HCT116 (cell line): ENCODE measurements around the gene DUS3L. TPM values are rescaled to one million over a fixed set of nuclear protein-coding genes. Genes with fewer than 3 reads are reported as not detected.
A peak's percentile ranks its signal among the peaks of the same experiment; 100 is the strongest.
"Not testable (repeated sequence)": the region's sequence is repeated elsewhere in the genome, so short reads cannot be mapped to it uniquely, and the experiment has no call there.

Experiments
- ATAC-seq: fragments of 200-7000 bp; cut with Tn5 transposase; 2 replicates; pipeline ENCODE4 v1.9.1; 2020; ENCODE audit warnings: mild to moderate bottlenecking, moderate library complexity
- BruUV-seq: library from RNA; stranded (reverse); fragments of 400-500 nt; replicated peaks from 2 replicates; lab custom pipeline; 2021; lab: Mats Ljungman, UMichigan
- CTCF ChIA-PET: fragments of 300-600 bp; sonication (Branson Sonifier 250); formaldehyde crosslinking; loops from one replicate; lab custom pipeline; 2021; ENCODE audit warnings: antibody characterized with exemption; lab: Charles Lee
- POLR2A ChIA-PET: fragments of 300-600, 350-600 bp; sonication (Branson Sonifier 250); formaldehyde crosslinking; loops from one replicate; lab custom pipeline; 2021; ENCODE audit warnings: antibody characterized with exemption; lab: Charles Lee
- RAD21 ChIA-PET, 2 experiments: fragments of 300-600 bp; sonication (Branson Sonifier 250); formaldehyde crosslinking; loops; one replicate each; lab custom pipeline; 2023; ENCODE audit warnings: low total read pairs in 2 of 2; ENCODE audit not compliant: uncharacterized antibody in 2 of 2, unreplicated experiment in 2 of 2, low non-redundant PET in 1 of 2; lab: Charles Lee
- DNase-seq: peaks from one replicate; pipeline ENCODE4 v3.0.0-alpha.2; 2010; ENCODE audit warnings: low read depth, low spot score
- H2AFZ ChIP-seq: fragments of 200-600 bp; shearing (Covaris generic), sonication (generic); 2 replicates; pipeline ENCODE4 v1.6.1; 2017; ENCODE audit warnings: low read depth, mixed run types, mixed read lengths, antibody characterized with exemption, low read length; ENCODE audit not compliant: poor library complexity, severe bottlenecking
- H3K27ac ChIP-seq: 2 replicates; pipeline ENCODE4 v1.5.1; 2012; ENCODE audit warnings: low read depth, low read length
- H3K27me3 ChIP-seq: fragments of 200-600 bp; sonication (generic); 2 replicates; pipeline ENCODE4 v1.6.1; 2016; ENCODE audit warnings: mixed run types, low read length, mixed read lengths; ENCODE audit not compliant: insufficient read depth
- H3K36me3 ChIP-seq, 2 experiments: fragments of 200-500 bp in 1 of 2; fragments of 200-600 bp in 1 of 2; sonication (Bioruptor generic) in 1 of 2; sonication (generic) in 1 of 2; 2 replicates each; pipeline versions ENCODE4 v1.5.1 to v1.6.1; 2014 to 2016; ENCODE audit warnings: low read length in 2 of 2, inconsistent platforms in 1 of 2, mixed read lengths in 1 of 2, mixed run types in 1 of 2; ENCODE audit not compliant: insufficient read depth in 2 of 2, control insufficient read depth in 1 of 2
- H3K4me1 ChIP-seq, 2 experiments: fragments of 200-600 bp in 1 of 2; sonication (generic) in 1 of 2; 2 replicates each; pipeline versions ENCODE4 v1.5.1 to v1.6.1; 2012 to 2017; ENCODE audit warnings: low read length in 2 of 2, inconsistent platforms in 1 of 2, mild to moderate bottlenecking in 1 of 2, mixed read lengths in 1 of 2, mixed run types in 1 of 2, moderate library complexity in 1 of 2; ENCODE audit not compliant: insufficient read depth in 2 of 2, control insufficient read depth in 1 of 2
- H3K4me2 ChIP-seq: fragments of 200-600 bp; sonication (generic); 2 replicates; pipeline ENCODE4 v1.6.1; 2017; ENCODE audit warnings: mixed run types, low read length, mixed read lengths
- H3K4me3 ChIP-seq, 2 experiments: fragments of 200-600 bp in 1 of 2; sonication (generic) in 1 of 2; replicated peaks in 1 of 2; 2 replicates each; pipeline ENCODE4 v1.5.1; 2011 to 2016; ENCODE audit warnings: low read length in 2 of 2, control low read depth in 1 of 2, low read depth in 1 of 2, mild to moderate bottlenecking in 1 of 2, mixed read lengths in 1 of 2, mixed run types in 1 of 2
- H3K79me2 ChIP-seq: fragments of 200-600 bp; sonication (generic); 2 replicates; pipeline ENCODE4 v1.6.1; 2017; ENCODE audit warnings: mild to moderate bottlenecking, mixed run types, low read length, moderate library complexity, mixed read lengths; ENCODE audit not compliant: insufficient read depth
- H3K9ac ChIP-seq: fragments of 200-600 bp; sonication (generic); 2 replicates; pipeline ENCODE4 v1.6.1; 2016; ENCODE audit warnings: low read length, mixed read lengths
- H3K9me2 ChIP-seq: fragments of 200-600 bp; sonication (generic), shearing (Covaris generic); 2 replicates; pipeline ENCODE4 v1.6.1; 2017; ENCODE audit warnings: mixed run types, mild to moderate bottlenecking, moderate library complexity; ENCODE audit not compliant: insufficient read depth
- H3K9me3 ChIP-seq, 2 experiments: fragments of 200-500 bp in 1 of 2; fragments of 200-600 bp in 1 of 2; sonication (Bioruptor generic) in 1 of 2; sonication (generic) in 1 of 2; 2 replicates each; pipeline ENCODE4 v1.6.1; 2014 to 2017; ENCODE audit warnings: low read length in 2 of 2, mixed read lengths in 2 of 2, inconsistent platforms in 1 of 2, low read depth in 1 of 2, mild to moderate bottlenecking in 1 of 2, mixed run types in 1 of 2, moderate library complexity in 1 of 2; ENCODE audit not compliant: control insufficient read depth in 1 of 2, insufficient read depth in 1 of 2
- H4K20me1 ChIP-seq: fragments of 200-600 bp; sonication (generic), shearing (Covaris generic); 2 replicates; pipeline ENCODE4 v1.6.1; 2017; ENCODE audit warnings: mixed run types, mild to moderate bottlenecking, moderate library complexity; ENCODE audit not compliant: insufficient read depth
- ATF3 ChIP-seq: IDR thresholded peaks from 2 replicates; pipeline ENCODE4 v1.6.1; 2012
- CBX3 ChIP-seq: IDR thresholded peaks from 2 replicates; pipeline ENCODE4 v1.6.1; 2012; ENCODE audit warnings: low read depth
- CEBPB ChIP-seq: IDR thresholded peaks from 2 replicates; pipeline ENCODE4 v1.6.1; 2012; ENCODE audit warnings: low read depth
- EGR1 ChIP-seq: IDR thresholded peaks from 2 replicates; pipeline ENCODE4 v1.6.1; 2012; ENCODE audit warnings: low read depth
- ELF1 ChIP-seq: IDR thresholded peaks from 2 replicates; pipeline ENCODE4 v1.6.1; 2012; ENCODE audit warnings: low read depth, borderline replicate concordance
- EZH2 ChIP-seq: fragments of 200-600 bp; sonication (generic); IDR thresholded peaks from 2 replicates; pipeline ENCODE4 v1.6.1; 2017; ENCODE audit warnings: antibody characterized with exemption, mixed run types
- JUND ChIP-seq: IDR thresholded peaks from 2 replicates; pipeline ENCODE4 v1.6.1; 2012
- POLR2AphosphoS5 ChIP-seq: IDR thresholded peaks from 2 replicates; pipeline ENCODE4 v1.6.1; 2011; ENCODE audit warnings: mild to moderate bottlenecking, low read depth, low read length, moderate library complexity
- RAD21 ChIP-seq: IDR thresholded peaks from 2 replicates; pipeline ENCODE4 v1.6.1; 2012; ENCODE audit warnings: low read depth, mild to moderate bottlenecking
- ZBTB33 ChIP-seq: IDR thresholded peaks from 2 replicates; pipeline ENCODE4 v1.6.1; 2011; ENCODE audit warnings: mild to moderate bottlenecking, low read length, moderate library complexity; ENCODE audit not compliant: insufficient replicate concordance; ENCODE audit errors: extremely low read depth
- ZFX ChIP-seq: fragments of 450-650 bp; IDR thresholded peaks from 2 replicates; pipeline ENCODE4 v1.6.1; 2017
- ZNF274 ChIP-seq: fragments of 200-500 bp; sonication (Bioruptor generic); IDR thresholded peaks from 2 replicates; pipeline ENCODE4 v1.6.1; 2014; ENCODE audit warnings: mild to moderate bottlenecking, low read depth, low read length, inconsistent platforms
- intact Hi-C: fragments of 100-400 bp; cut with micrococcal nuclease; formaldehyde crosslinking; loops from 2 replicates; pipeline ENCODE4 v1.10.0; 2022
- total RNA-seq: library from RNA; stranded (reverse); gene quantifications from one replicate; pipeline ENCODE4 v1.2.1, GENCODE V29; 2021; ENCODE audit not compliant: unreplicated experiment
- TF ChIP-seq, protein P1 (sequence below): IDR thresholded peaks from 2 replicates; pipeline ENCODE4 v1.6.1; 2012; ENCODE audit warnings: low read depth
- TF ChIP-seq, protein P2 (sequence below): IDR thresholded peaks from 2 replicates; pipeline ENCODE4 v1.6.1; 2012

Gene DUS3L
- total RNA-seq, 1 experiment from 2014 or later, result 78.1 TPM

- no peaks in the 10 kb centered on the region for H4K20me1 ChIP-seq
- ChIA-PET CTCF (interaction anchor here (1.1 kb wide), 1 partner anchor 22 kb away, joined by 4 read pairs; no protein-coding TSS in a partner anchor), POLR2A (no interaction called here), RAD21 (no interaction called here)
- intact Hi-C loops, result no loop called here
- no TSS peak for BruUV-seq
- H3K9me3 ChIP-seq, result no peaks in the 10 kb centered on the region
- no peak overlapping the region for H3K27ac ChIP-seq
- no peaks in the 10 kb centered on the region for H3K9me2 ChIP-seq
- peaks cover 19 to 30% of the 10 kb centered on the region in 2 experiments; a peak in 3 of 4 replicates for H3K36me3 ChIP-seq
- H3K27me3 ChIP-seq, result no peaks in the 10 kb centered on the region
- H3K4me2 ChIP-seq, result no peak overlapping the region
- H3K4me3 ChIP-seq, result no peak overlapping the region
- TF ChIP-seq RAD21 (no peak), POLR2AphosphoS5 (no peak; the same call in 1 of the 2 replicates), EGR1 (no peak), CEBPB (no peak), CBX3 (no peak), ELF1 (no peak), ZBTB33 (no peak), JUND (no peak), ZFX (no peak), ZNF274 (no peak), ATF3 (no peak), EZH2 (no peak)
- TF ChIP-seq, protein P1, sequence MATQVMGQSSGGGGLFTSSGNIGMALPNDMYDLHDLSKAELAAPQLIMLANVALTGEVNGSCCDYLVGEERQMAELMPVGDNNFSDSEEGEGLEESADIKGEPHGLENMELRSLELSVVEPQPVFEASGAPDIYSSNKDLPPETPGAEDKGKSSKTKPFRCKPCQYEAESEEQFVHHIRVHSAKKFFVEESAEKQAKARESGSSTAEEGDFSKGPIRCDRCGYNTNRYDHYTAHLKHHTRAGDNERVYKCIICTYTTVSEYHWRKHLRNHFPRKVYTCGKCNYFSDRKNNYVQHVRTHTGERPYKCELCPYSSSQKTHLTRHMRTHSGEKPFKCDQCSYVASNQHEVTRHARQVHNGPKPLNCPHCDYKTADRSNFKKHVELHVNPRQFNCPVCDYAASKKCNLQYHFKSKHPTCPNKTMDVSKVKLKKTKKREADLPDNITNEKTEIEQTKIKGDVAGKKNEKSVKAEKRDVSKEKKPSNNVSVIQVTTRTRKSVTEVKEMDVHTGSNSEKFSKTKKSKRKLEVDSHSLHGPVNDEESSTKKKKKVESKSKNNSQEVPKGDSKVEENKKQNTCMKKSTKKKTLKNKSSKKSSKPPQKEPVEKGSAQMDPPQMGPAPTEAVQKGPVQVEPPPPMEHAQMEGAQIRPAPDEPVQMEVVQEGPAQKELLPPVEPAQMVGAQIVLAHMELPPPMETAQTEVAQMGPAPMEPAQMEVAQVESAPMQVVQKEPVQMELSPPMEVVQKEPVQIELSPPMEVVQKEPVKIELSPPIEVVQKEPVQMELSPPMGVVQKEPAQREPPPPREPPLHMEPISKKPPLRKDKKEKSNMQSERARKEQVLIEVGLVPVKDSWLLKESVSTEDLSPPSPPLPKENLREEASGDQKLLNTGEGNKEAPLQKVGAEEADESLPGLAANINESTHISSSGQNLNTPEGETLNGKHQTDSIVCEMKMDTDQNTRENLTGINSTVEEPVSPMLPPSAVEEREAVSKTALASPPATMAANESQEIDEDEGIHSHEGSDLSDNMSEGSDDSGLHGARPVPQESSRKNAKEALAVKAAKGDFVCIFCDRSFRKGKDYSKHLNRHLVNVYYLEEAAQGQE, result no peak
- TF ChIP-seq, protein P2, sequence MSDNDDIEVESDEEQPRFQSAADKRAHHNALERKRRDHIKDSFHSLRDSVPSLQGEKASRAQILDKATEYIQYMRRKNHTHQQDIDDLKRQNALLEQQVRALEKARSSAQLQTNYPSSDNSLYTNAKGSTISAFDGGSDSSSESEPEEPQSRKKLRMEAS, result no peak
- DNase-seq, result no peak
- H3K9ac ChIP-seq, result no peak overlapping the region
- H2AFZ ChIP-seq, result no peak overlapping the region
- H3K4me1 ChIP-seq, result no peaks in the 10 kb centered on the region
- peak; percentile 19; the same call in 1 of the 2 replicates for ATAC-seq
- peaks cover 3% of the 10 kb centered on the region; the same call in 1 of the 2 replicates for H3K79me2 ChIP-seq
Measured at GRCh38 chr19:5782322-5782721, 8.6 kb downstream of the DUS3L start.

DNA sequence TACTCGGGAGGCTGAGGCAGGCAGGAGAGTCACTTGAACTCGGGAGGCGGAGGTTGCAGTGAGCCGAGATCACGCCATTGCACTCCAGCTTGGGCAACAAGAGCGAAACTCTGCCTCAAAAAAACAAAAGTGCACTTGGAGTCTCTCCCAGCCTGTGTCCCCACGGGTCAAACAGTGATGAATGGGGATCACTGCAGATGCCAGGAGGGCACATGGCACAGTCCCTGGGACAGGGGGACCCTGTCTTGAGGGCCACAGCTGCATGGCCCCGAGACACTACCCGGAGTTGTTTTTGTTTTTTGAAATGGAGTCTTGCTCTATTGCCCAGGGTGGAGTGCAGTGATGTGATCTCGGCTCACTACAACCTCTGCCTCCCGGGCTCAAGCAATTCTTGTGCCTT lies 10.0 kb downstream of the DUS3L start:
- H3K27me3 ChIP-seq, DNase-seq, ATAC-seq, CTCF ChIA-PET, H4K20me1 ChIP-seq, H3K9ac ChIP-seq, H3K27ac ChIP-seq, H3K4me1 ChIP-seq, BruUV-seq, H2AFZ ChIP-seq, H3K9me2 ChIP-seq, H3K4me2 ChIP-seq, H3K4me3 ChIP-seq, intact Hi-C loops, H3K79me2 ChIP-seq, H3K9me3 ChIP-seq, RAD21 ChIA-PET: not testable (repeated sequence)
- POLR2A ChIA-PET, result interaction anchor here (0.6 kb wide), 1 partner anchor 11 kb away, joined by 3 read pairs; no protein-coding TSS in a partner anchor
- H3K36me3 ChIP-seq, result peaks cover 9 to 17% of the 10 kb centered on the region in 2 experiments; a peak in 3 of 4 replicates
